GM12872 (cell line): Measurements from ENCODE around the gene MFAP5.

ENCODE experiments used
- TF ChIP-seq, protein P1 (sequence below): IDR thresholded peaks from 3 replicates; pipeline ENCODE4 v1.5.1; 2011; ENCODE audit warnings: low read depth, mild to moderate bottlenecking, low read length, moderate library complexity; ENCODE audit not compliant: insufficient read depth

The MFAP5 gene

DNA sequence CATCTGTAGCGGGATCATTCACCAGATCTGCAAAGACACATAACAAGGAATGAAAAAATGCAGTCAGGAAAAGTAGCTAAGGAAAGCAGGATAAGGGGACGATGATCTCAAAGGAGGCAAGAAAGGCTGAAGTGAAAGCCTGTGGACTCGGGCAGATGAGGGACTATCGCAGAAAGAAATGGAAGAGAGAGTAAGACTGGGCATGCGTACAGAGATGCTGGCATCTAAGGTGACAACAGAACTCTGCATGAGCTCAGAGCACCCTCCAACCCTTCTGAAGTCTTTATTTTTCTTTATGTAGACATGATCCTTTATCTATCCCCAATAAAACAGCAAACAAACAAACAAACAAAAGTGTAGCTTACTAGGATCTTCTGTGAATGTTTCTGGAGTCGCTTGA is 7.2 kb downstream of the MFAP5 start:
- TF ChIP-seq, protein P1, sequence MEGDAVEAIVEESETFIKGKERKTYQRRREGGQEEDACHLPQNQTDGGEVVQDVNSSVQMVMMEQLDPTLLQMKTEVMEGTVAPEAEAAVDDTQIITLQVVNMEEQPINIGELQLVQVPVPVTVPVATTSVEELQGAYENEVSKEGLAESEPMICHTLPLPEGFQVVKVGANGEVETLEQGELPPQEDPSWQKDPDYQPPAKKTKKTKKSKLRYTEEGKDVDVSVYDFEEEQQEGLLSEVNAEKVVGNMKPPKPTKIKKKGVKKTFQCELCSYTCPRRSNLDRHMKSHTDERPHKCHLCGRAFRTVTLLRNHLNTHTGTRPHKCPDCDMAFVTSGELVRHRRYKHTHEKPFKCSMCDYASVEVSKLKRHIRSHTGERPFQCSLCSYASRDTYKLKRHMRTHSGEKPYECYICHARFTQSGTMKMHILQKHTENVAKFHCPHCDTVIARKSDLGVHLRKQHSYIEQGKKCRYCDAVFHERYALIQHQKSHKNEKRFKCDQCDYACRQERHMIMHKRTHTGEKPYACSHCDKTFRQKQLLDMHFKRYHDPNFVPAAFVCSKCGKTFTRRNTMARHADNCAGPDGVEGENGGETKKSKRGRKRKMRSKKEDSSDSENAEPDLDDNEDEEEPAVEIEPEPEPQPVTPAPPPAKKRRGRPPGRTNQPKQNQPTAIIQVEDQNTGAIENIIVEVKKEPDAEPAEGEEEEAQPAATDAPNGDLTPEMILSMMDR: no peak

- TF ChIP-seq, protein P1: no peak
Measured at GRCh38 chr12:8648576-8649205, 13.9 kb downstream of the MFAP5 start.

GRCh38 chr12:8647968-8648367 is 14.7 kb downstream of the MFAP5 start:
- TF ChIP-seq, protein P1: no peak

DNA sequence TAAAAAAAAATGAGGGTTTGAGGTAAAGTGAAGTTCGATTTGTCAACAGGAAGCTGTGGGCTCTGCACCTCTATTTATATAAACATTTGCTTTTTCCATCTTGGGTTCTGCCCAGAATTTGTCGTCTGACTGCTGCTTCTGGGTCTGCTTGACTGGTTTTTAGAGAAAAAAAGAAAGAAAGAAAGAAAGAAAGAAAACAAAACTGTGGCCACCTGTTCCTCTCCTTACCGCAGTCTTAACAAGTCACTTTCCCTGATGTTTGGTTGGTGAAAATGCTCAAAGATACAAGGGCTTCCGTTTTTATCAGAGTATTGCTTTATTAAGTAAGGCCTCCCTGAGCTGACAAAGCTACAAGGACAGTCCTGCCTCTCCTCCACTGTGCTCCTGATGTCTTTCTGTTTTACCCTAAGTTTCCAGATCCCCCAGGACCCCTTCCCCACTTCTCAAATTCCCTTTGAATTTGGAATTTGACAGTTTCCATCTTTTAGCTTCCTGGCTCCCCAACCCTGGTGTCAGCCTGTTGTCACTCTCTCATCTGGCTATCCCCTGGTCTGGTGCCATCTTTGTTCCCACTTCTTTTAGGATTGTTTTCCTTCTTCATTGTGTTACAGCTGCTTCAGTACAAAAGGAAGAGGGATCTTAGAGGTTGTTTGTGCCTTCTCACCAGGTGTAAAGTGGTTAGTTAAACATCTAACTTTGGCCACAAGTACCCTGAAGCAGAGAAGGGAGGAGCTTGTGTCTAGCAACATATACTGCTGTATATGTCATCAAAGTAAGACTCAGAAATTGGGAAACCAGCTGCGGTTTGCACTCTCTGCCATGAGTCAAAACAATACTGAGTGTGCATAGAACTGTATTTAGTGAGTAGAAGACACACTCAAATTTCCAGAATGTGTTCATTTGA is 18.0 kb downstream of the MFAP5 start:
- TF ChIP-seq, protein P1: no peak

DNA sequence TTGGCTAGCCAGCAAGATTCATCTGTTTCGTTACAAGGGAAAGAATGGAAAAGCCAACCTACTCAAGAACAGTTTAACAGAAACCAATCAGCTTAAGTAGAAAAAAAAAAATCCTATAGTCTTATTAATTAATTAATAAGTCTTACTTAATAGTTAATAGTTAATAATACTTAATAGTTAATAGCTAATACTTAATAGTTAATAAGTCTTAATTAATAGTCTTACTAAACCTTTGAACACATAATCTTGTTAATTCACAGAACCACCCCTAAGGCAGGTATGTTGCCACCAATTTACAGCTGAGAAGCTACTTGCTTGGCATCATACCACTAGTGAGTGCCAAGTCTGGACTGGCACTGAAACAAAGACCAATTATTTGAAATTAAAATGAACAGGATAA is 19.9 kb downstream of the MFAP5 start:
- TF ChIP-seq, protein P1: no peak

- TF ChIP-seq, protein P1: no peak
Measured at GRCh38 chr12:8639936-8640335, 22.7 kb downstream of the MFAP5 start.

DNA sequence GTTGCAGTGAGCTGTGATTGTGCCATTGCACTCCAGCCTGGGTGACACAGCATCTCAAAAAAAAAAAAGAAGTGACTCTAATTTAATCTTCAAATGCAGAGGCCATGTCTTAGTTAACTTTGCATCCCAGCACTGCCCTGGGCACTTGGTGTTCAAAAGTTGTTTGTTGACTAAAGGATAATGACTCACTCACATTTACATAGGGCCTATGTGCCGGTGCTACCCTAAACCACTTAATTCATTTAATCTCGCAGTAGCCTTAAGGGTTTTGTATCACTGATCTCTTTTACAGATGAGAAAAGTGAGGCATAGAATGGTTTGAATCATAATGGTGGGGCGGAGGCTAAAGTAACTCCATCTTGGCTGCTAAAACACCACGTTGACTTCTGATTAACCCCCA is 23.7 kb downstream of the MFAP5 start:
- TF ChIP-seq, protein P1: no peak
